C4-2B (cell line): ENCODE data around the gene SLC30A2.

Experiments used
- CTCF ChIP-seq: fragments of 450-650 bp; conservative IDR thresholded peaks from 2 replicates; pipeline ENCODE4 v1.5.1; 2017; ENCODE audit warnings: mild to moderate bottlenecking
- ZFX ChIP-seq: fragments of 450-650 bp; IDR thresholded peaks from 2 replicates; pipeline ENCODE4 v1.6.1; 2017

GRCh38 chr1:26041978-26042377 is 3.9 kb downstream of the SLC30A2 start:
- TF ChIP-seq CTCF (no peak), ZFX (no peak)
